ENCODE results near the gene TF. TPM values are rescaled to one million over a fixed set of nuclear protein-coding genes. Genes with fewer than 3 reads are reported as not detected.
A peak's percentile ranks its signal among the peaks of the same experiment; 100 is the strongest.

Gene TF
- total and polyA plus RNA-seq, 2 of the 8 experiments (the other 6 are each of a cell fraction or from before 2014, with no cell fraction given) = 0.02 to 0.26 TPM

DNA sequence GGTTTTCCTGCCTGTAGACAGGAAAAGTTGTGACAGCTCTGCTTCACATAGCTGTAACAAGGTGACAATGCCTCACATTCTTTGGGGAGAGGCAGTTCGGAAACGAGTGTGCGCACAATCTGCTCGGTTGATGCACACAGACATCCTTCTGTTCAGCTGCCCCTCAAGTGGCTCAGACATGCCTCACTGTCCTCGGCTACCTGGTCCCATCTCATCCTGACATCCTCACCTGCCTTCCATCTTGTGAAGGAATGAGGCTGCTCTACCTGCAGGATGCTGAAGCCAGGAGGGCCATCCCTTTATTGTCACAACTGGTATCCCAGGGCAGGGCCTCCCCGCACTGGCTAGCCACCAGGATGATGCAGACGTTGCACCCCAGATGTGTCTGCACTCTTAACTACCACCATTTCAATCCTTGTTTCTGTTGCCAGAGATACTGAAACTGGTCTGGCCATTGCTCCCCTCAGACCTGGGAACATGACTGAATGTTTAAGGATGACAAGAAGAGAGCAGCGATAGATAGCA lies 78.8 kb downstream of the TF start:
- Histone ChIP-seq H2BK12ac (ENCODE audit: low read depth, low read length) (no peak overlapping the region), H2BK20ac (ENCODE audit: low read length) (no peak overlapping the region), H3K9me3 (ENCODE audit: insufficient read depth in 2 of 2, low read depth in 1 of 2, low read length in 1 of 2) (no peaks in the 10 kb centered on the region), H3K23me2 (ENCODE audit: low read depth, low read length) (no peaks in the 10 kb centered on the region; the same call in 1 of the 2 replicates), H3K27ac (ENCODE audit: low read depth, low read length) (no peak overlapping the region), H3K79me1 (ENCODE audit: low read depth, low read length) (no peaks in the 10 kb centered on the region; the same call in 1 of the 2 replicates), H3K56ac (replicated peaks; ENCODE audit: insufficient read length, low read depth, low read length) (no peak overlapping the region), H3K4me3 (ENCODE audit: extremely low read depth in 1 of 4, insufficient read depth in 2 of 4, low read depth in 3 of 4, low read length in 4 of 4) (no peak overlapping the region), H2BK15ac (ENCODE audit: low read length) (no peak overlapping the region), H2AK5ac (ENCODE audit: low read depth, low read length) (no peak overlapping the region), H2BK5ac (ENCODE audit: low read depth, low read length) (no peak overlapping the region), H3K4me2 (ENCODE audit: insufficient read depth in 1 of 2, low read depth in 2 of 2, low read length in 2 of 2) (no peak overlapping the region), H4K91ac (replicated peaks; ENCODE audit: insufficient read length, low read length) (no peak overlapping the region), H3K4ac (replicated peaks; ENCODE audit: insufficient read length, low read depth, low read length) (no peak overlapping the region), H4K5ac (ENCODE audit: insufficient read length, low read depth, low read length) (no peak overlapping the region), H3K14ac (ENCODE audit: insufficient read length) (no peak overlapping the region), H3K27me3 (replicated peaks in 1 of 4; ENCODE audit: control insufficient read depth in 3 of 4, extremely low read depth in 1 of 4, insufficient read depth in 3 of 4, low read length in 3 of 4) (no peaks in the 10 kb centered on the region), H3K79me2 (ENCODE audit: control insufficient read depth in 1 of 2, insufficient read depth in 2 of 2, low read length in 2 of 2) (no peaks in the 10 kb centered on the region), H3K4me1 (replicated peaks in 1 of 4; ENCODE audit: control insufficient read depth in 3 of 4, insufficient read depth in 4 of 4, low read length in 3 of 4) (peaks cover 4 to 15% (median 7%) of the 10 kb centered on the region in 4 experiments; a peak in 5 of 7 replicates), H3K18ac (ENCODE audit: extremely low read depth, low read length) (no peak overlapping the region), H2AFZ (ENCODE audit: low read length) (no peak overlapping the region), H3K36me3 (ENCODE audit: control insufficient read depth in 2 of 4, insufficient read depth in 4 of 4, low read length in 3 of 4) (peaks cover 10 to 28% (median 17%) of the 10 kb centered on the region in 4 experiments; a peak in 7 of 8 replicates), H3K9ac (replicated peaks in 1 of 4; ENCODE audit: extremely low read depth in 1 of 4, low read depth in 3 of 4, low read length in 3 of 4) (no peak overlapping the region), H4K20me1 (replicated peaks in 1 of 2; ENCODE audit: control insufficient read depth in 1 of 2, insufficient read depth in 2 of 2, low read length in 2 of 2) (peaks cover 0 to 2% of the 10 kb centered on the region in 2 experiments), H3K23ac (ENCODE audit: insufficient read length) (no peak overlapping the region), H4K8ac (ENCODE audit: extremely low read depth, insufficient read depth, low read length) (no peak overlapping the region), H2BK120ac (replicated peaks; ENCODE audit: low read depth, low read length) (no peak overlapping the region)
- 97% methylated on average over 8 of the region's 8 CpGs; no CpG with 5 or more reads in 1 of the 2 experiments for WGBS, 2 experiments (ENCODE audit: extremely low coverage in 1 of 2, insufficient coverage in 1 of 2, insufficient read length in 1 of 2, insufficient replicate concordance in 2 of 2, low coverage in 1 of 2, low lambda C conversion rate in 2 of 2, missing lambda C conversion rate in 1 of 2)
- FAIRE-seq = no peak
- TF ChIP-seq SAP30 (IDR thresholded peaks at IDR 0.05; ENCODE audit: insufficient read depth, insufficient replicate concordance, low read length) (no peak), EZH2 (IDR thresholded peaks at IDR 0.05; ENCODE audit: low read depth, low read length, severe bottlenecking) (no peak), RBBP5 (IDR thresholded peaks at IDR 0.05; ENCODE audit: borderline replicate concordance, low read depth, low read length) (no peak)
- ChIA-PET POLR2A (ENCODE audit: partially characterized antibody) (interaction anchor here (1.0 kb wide), 1 partner anchor 82 kb away, joined by 3 read pairs; no protein-coding TSS in a partner anchor), CTCF (ENCODE audit: partially characterized antibody) (interaction anchor here (0.9 kb wide), 1 partner anchor 13 kb away, joined by 3 read pairs; no protein-coding TSS in a partner anchor)
- DNase-seq (ENCODE audit: low read depth in 1 of 2, low spot score in 2 of 2) = peak in 1 of 2 experiments; percentile 16
